NCI-H146 treated with DMSO at 0.1 percent for 48 hours (cell line): ENCODE results near the gene MEIOSIN.
"Not testable (repeated sequence)": the region's sequence is repeated elsewhere in the genome, so short reads cannot be mapped to it uniquely, and the experiment has no call there.

Experiments used
- DNase-seq: peaks from one replicate; lab custom pipeline; 2025; ENCODE audit not compliant: unreplicated experiment; lab: John Stamatoyannopoulos, UW

The MEIOSIN gene

GRCh38 chr19:45798995-45799517 is 65.8 kb downstream of the MEIOSIN start:
- peak; percentile 70 for DNase-seq

- not testable (repeated sequence) for DNase-seq
Measured at GRCh38 chr19:45799541-45799940, 66.3 kb downstream of the MEIOSIN start.

- no peak for DNase-seq
Measured at GRCh38 chr19:45800070-45800553, 66.9 kb downstream of the MEIOSIN start.

- DNase-seq = no peak
Measured at GRCh38 chr19:45801603-45802175, 68.5 kb downstream of the MEIOSIN start.

GRCh38 chr19:45804140-45804958 is 71.1 kb downstream of the MEIOSIN start:
- no peak for DNase-seq

GRCh38 chr19:45804959-45805230 is 71.7 kb downstream of the MEIOSIN start:
- no peak for DNase-seq

GRCh38 chr19:45805719-45806118 is 72.5 kb downstream of the MEIOSIN start:
- no peak for DNase-seq

- peak; percentile 76 for DNase-seq
Measured at GRCh38 chr19:45809643-45810159, 76.5 kb downstream of the MEIOSIN start.

- no peak for DNase-seq
Measured at GRCh38 chr19:45812297-45812696, 79.1 kb downstream of the MEIOSIN start.
